SK-N-MC (cell line): ENCODE results near the gene DDC.

ENCODE experiments used
- DNase-seq: peaks from one replicate; pipeline ENCODE4 v3.0.0-alpha.2; 2011; ENCODE audit warnings: low read depth, low spot score
- H3K27ac ChIP-seq: fragments of 200-600 bp; sonication (generic); 2 replicates; pipeline ENCODE4 v1.5.1; 2016; ENCODE audit warnings: mixed run types
- H3K36me3 ChIP-seq: fragments of 200-600 bp; sonication (generic); 2 replicates; pipeline ENCODE4 v1.6.1; 2017; ENCODE audit warnings: antibody characterized with exemption, low read length, mixed read lengths; ENCODE audit not compliant: insufficient read depth
- H3K4me3 ChIP-seq: fragments of 200-600 bp; sonication (generic); 2 replicates; pipeline ENCODE4 v1.5.1; 2016
- H3K9ac ChIP-seq: fragments of 200-600 bp; sonication (generic); 2 replicates; pipeline ENCODE4 v1.8.0; 2017; ENCODE audit warnings: mixed run types, mixed read lengths; ENCODE audit not compliant: insufficient read length
- H3K9me3 ChIP-seq: fragments of 200-600 bp; sonication (generic); 2 replicates; pipeline ENCODE4 v1.6.1; 2017; ENCODE audit warnings: low read depth, mild to moderate bottlenecking, antibody characterized with exemption, low read length, moderate library complexity, mixed read lengths
- EZH2 ChIP-seq: fragments of 200-600 bp; sonication (generic); IDR thresholded peaks from one replicate; pipeline ENCODE4 v1.6.1; 2017; ENCODE audit warnings: antibody characterized with exemption
- FOXP2 ChIP-seq: optimal IDR thresholded peaks from 2 replicates; pipeline ENCODE3; 2011; ENCODE audit warnings: mild to moderate bottlenecking, moderate library complexity; ENCODE audit not compliant: insufficient read depth; ENCODE audit errors: extremely low read length, control extremely low read depth
- POLR2AphosphoS5 ChIP-seq: IDR thresholded peaks from 2 replicates; pipeline ENCODE4 v1.6.1; 2012; ENCODE audit warnings: mild to moderate bottlenecking, low read depth, low read length, borderline replicate concordance

Gene DDC

DNA sequence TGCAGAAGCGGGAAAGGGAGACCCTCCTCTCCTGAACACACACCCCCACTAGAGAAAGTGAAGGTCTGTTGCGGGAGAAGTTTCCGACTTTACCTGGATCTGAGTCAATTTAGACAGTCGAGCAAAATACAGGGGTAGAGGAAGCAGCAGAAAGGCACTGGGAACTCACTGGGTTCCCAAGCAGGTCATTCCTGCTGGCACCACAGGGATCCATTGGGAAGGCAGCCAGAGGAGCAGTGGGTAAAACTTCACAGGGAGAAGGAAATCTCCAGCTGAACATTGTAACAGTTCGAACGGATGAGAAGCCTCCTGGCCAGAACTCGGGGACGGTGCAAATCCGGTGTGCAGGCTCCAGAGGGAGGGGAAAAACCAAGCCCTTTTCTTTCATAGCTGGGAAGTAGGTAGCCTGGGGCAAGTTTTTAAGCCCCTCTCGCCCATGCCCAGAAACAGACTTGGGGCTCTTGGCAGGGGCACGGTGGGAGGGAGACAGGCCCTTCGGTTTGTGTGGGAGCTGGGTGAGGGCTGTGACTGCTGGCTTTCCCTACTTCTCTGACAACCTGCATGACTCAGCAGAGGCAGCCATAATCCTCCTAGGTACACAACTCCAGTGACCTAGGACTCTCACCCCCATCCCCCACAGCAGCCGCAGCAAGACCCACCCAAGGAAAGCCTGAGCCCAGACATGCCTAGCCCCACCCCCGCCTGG lies 51.9 kb downstream of the DDC start:
- H3K27ac ChIP-seq = no peak overlapping the region
- no peaks in the 10 kb centered on the region for H3K36me3 ChIP-seq
- H3K9me3 ChIP-seq = no peaks in the 10 kb centered on the region
- no peak overlapping the region for H3K9ac ChIP-seq
- TF ChIP-seq FOXP2 = no peak
- TF ChIP-seq EZH2 = no peak
- no peak for TF ChIP-seq POLR2AphosphoS5
- H3K4me3 ChIP-seq = no peak overlapping the region
- no peak for DNase-seq

DNA sequence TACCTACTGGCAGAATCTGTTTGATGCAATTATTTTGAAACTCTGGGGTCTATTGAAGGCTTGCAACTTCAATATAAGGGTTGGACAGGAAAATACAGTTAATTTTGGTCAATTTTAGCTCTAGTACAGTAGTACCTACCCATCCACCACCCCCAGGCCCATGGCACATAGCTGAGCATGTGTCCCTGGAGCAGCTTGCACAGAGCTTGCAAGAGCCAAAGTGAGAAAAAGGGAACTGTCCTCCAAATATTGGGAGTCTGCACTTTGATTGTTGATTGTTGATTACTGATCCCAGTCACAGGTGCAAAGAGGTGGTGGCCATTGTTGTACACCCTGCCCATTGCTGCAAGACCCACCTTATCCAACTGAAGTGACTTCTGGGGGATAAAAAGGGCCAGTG lies 52.8 kb downstream of the DDC start:
- TF ChIP-seq POLR2AphosphoS5 = no peak
- TF ChIP-seq FOXP2 = no peak
- no peak for TF ChIP-seq EZH2
- H3K9me3 ChIP-seq = no peaks in the 10 kb centered on the region

DNA sequence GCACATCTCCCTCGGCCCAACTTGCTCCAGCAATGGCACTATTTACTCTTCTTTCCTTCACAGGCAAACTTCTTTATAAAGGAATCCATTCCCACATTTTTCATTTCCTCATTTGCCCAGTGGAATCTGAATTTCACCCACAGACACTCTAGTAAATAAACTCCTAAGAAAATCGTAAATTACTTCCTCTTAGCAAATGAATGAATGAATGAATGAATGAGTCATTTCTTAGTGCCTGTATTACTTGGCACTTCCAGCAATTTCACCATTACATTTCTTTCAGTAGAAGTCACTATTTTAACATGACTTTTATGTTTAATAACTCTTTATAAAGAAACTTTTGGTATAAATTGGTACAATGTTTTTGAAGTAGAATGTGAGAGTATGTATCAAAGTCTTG lies 55.7 kb downstream of the DDC start:
- TF ChIP-seq EZH2 (no peak), POLR2AphosphoS5 (no peak), FOXP2 (no peak)
- H3K36me3 ChIP-seq = no peaks in the 10 kb centered on the region
- H3K9ac ChIP-seq = no peak overlapping the region
- DNase-seq = no peak
- no peaks in the 10 kb centered on the region for H3K9me3 ChIP-seq
- no peak overlapping the region for H3K27ac ChIP-seq
- H3K4me3 ChIP-seq = no peak overlapping the region

More for the DNA sequence above, 52.8 kb downstream of the DDC start:
- Histone ChIP-seq H3K36me3 (no peaks in the 10 kb centered on the region), H3K4me3 (no peak overlapping the region), H3K27ac (no peak overlapping the region), H3K9ac (no peak overlapping the region)
- DNase-seq = no peak

DNA sequence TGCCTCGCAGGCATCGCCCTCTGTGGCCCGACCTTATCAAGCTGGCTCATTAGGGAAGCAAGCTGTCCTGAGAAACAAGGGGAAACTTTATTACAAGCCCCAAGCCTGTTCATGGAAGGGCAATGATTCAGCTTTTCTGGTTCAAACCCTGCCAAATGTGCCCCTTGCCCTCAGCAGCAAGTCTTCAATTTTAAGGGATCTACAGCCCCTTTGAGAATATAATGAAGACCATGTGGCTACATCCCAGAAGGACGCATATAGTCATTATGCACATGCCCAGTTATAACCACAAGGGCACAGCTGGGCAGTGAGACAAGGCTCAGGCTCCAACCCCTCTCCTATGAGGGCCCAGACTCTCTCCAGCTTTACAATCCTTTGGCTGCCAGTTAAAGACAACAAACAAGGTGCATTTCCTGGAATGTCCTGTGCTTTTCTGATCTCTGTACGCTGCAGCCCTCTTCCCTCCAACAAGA lies 56.7 kb downstream of the DDC start:
- TF ChIP-seq FOXP2 (no peak), POLR2AphosphoS5 (no peak), EZH2 (no peak)
- H3K9me3 ChIP-seq = no peaks in the 10 kb centered on the region
- DNase-seq = no peak
- no peak overlapping the region for H3K4me3 ChIP-seq
- H3K9ac ChIP-seq = no peak overlapping the region
- no peaks in the 10 kb centered on the region for H3K36me3 ChIP-seq
- no peak overlapping the region for H3K27ac ChIP-seq

DNA sequence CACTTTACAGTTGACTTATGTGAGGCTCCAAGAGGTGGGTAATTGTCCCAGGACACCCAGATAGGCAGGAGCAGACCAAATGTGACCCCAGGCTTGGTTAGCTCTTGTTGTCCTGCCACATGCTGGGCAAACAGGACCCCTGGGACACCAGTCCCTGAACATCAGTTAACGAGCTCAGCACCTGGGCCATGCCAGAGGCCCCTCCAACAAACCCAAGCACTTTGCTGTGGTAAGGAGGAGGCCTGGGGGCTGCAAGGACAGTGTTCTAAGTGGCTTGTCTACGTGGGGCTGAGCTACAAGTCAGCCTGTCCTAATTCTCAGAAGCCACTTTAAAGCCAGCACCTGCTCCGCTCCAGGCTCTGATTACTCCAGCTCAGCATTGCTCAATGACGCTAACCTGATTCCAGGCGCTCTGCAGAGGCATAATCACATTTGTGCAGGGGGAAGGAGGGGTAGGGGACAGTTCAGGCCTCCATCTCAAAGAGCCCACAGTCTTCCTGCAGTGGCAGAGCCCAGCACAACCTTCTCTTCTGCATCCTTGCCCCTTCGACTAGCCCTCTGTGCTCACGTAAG lies 57.2 kb downstream of the DDC start:
- Histone ChIP-seq H3K27ac (no peak overlapping the region), H3K4me3 (no peak overlapping the region), H3K9me3 (no peaks in the 10 kb centered on the region), H3K9ac (no peak overlapping the region), H3K36me3 (no peaks in the 10 kb centered on the region)
- DNase-seq = no peak
- TF ChIP-seq POLR2AphosphoS5 = no peak
- TF ChIP-seq EZH2 = no peak
- no peak for TF ChIP-seq FOXP2

DNA sequence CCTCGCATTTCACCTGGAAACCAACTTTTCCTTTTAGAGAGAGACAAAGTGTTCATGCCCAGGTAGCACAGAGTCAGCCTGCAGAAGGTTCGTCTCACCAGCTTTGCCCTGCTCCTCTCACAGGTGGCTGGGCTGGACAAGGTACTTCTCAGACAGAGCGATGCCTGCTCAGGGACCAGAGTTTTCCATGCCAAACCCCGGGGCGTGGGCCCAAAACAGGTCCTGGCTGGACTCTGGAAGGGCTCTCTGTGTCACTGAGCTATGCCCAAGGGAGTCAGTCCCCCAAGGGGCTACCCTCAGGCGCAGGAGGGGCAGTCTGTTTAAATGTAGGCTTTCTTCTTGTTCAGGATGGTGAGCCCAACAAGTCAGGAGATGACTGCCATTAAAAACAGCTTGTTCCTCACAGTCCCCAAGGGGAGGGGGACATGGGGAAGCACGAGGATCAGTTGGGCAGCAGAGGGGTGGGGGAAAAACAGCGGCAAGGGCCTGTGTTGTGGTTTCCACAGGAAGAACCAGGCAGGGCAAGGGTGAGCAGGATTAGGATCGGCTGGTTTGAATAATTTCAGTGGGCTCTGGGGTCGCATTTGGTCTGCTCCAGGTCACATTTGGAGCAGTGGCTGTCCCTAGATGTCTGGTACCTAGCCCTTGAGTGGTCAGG lies 59.5 kb downstream of the DDC start:
- Histone ChIP-seq H3K9me3 (no peaks in the 10 kb centered on the region), H3K36me3 (no peaks in the 10 kb centered on the region), H3K4me3 (no peak overlapping the region), H3K27ac (no peak overlapping the region), H3K9ac (no peak overlapping the region)
- no peak for DNase-seq
- TF ChIP-seq FOXP2 (no peak), POLR2AphosphoS5 (no peak), EZH2 (no peak)

DNA sequence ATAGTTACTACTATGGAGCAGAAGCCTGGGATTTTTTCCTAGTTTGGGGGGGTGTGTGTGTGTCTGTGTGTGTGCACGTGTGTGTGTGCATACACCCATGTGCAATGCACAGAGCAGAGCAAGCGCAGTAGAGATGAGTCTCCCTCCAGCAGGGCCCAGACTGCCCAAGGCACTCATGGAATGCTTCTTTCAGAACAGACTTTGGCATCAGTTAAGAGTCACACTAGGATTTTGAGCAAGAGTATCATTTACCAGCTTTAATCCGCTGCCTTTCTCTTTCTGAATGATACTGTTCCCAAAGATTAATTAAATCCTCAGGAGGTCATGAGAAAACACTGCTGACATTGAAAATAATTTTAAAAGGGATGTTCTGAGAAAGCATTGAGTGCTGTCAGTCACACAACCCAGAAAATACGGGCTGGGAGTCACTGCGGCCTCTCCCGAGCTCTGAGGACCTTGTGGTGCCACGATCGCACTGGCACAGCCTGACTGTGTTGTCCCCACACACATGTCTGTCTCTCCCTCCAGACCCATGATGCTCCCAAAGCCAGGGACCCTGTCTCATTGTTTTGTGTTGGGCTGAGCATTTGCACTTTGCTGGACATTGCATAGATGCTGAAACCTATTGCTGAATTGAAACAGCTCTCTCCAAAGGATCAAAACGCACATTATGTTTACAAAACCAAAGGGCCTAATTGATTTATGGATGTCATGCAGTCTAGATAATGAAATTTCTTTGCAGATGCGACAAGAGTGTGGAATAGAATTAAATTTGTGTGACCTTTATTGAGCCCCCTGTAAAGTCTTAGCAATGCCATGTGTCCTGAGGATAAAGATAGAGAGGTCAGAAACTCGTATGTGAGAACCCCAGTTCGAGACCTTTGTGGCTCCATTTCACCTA lies 60.3 kb downstream of the DDC start:
- TF ChIP-seq POLR2AphosphoS5 = no peak
- TF ChIP-seq EZH2 = no peak
- no peak for TF ChIP-seq FOXP2
- no peak overlapping the region for H3K9ac ChIP-seq
- H3K9me3 ChIP-seq = no peaks in the 10 kb centered on the region
- no peaks in the 10 kb centered on the region for H3K36me3 ChIP-seq
- no peak for DNase-seq
- no peak overlapping the region for H3K4me3 ChIP-seq
- H3K27ac ChIP-seq = no peak overlapping the region

DNA sequence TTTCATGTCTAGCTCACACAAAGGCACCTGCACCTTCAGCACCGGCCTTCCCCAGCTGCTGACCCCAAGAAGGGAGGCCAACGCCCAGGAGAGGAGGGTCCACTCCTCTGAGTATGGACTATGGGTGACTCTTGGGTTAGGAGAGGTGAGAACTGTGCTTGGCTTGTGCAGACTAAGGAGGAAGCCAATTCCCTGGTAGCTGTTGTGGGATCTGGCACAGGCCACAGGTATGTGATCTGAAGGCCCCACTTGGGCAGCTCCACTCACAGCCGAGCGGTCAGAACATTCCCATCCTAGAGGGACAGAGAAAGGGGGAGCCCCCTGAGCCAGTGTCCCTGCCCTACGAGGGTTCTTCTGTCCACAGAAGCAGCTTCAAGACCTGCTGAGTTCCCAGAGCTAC lies 62.3 kb downstream of the DDC start:
- no peak overlapping the region for H3K27ac ChIP-seq
- DNase-seq = no peak
- H3K9me3 ChIP-seq = no peaks in the 10 kb centered on the region
- TF ChIP-seq POLR2AphosphoS5 (no peak), EZH2 (no peak), FOXP2 (no peak)
- H3K36me3 ChIP-seq = no peaks in the 10 kb centered on the region
- no peak overlapping the region for H3K4me3 ChIP-seq
- no peak overlapping the region for H3K9ac ChIP-seq
